IMR-90 (cell line): Measurements from ENCODE around the gene TBX4. TPM values are rescaled to one million over a fixed set of nuclear protein-coding genes. Genes with fewer than 3 reads are reported as not detected.

Experiments
- ATAC-seq: fragments of 200-7000 bp; cut with Tn5 transposase; 2 replicates; pipeline ENCODE4 v1.9.1; 2020; ENCODE audit warnings: low read depth, mild to moderate bottlenecking, moderate library complexity
- BruUV-seq: library from RNA; stranded (reverse); fragments of 400-500 nt; replicated peaks from 2 replicates; lab custom pipeline; 2021; lab: Mats Ljungman, UMichigan
- CTCF ChIA-PET: fragments of 300-600 bp; formaldehyde crosslinking; extraction: SDS; loops from one replicate; lab custom pipeline; 2021; ENCODE audit warnings: antibody characterized with exemption; lab: Yijun Ruan, JAX
- POLR2A ChIA-PET: fragments of 300-600 bp; sonication (Branson Sonifier 250); formaldehyde crosslinking; loops from one replicate; lab custom pipeline; 2022; ENCODE audit warnings: antibody characterized with exemption; ENCODE audit not compliant: unreplicated experiment; lab: Charles Lee
- DNase-seq: peaks from one replicate; pipeline ENCODE4 v3.0.0; 2013
- H2AFZ ChIP-seq: replicated peaks from 2 replicates; pipeline ENCODE3; 2013; ENCODE audit warnings: low read length, mild to moderate bottlenecking; ENCODE audit not compliant: poor library complexity
- H2AK5ac ChIP-seq: 2 replicates; pipeline ENCODE4 v1.6.1; 2013; ENCODE audit warnings: low read depth, low read length, inconsistent platforms
- H2AK9ac ChIP-seq: replicated peaks from 2 replicates; pipeline ENCODE3; 2013; ENCODE audit warnings: mild to moderate bottlenecking, low read depth, low read length, moderate library complexity; ENCODE audit not compliant: poor library complexity
- H2BK120ac ChIP-seq: 2 replicates; pipeline ENCODE4 v1.6.1; 2013; ENCODE audit warnings: low read depth, low read length, inconsistent platforms
- H2BK15ac ChIP-seq: 3 replicates; pipeline ENCODE4 v1.6.1; 2013; ENCODE audit warnings: low read depth, low read length, inconsistent platforms
- H2BK20ac ChIP-seq: 2 replicates; pipeline ENCODE4 v1.6.1; 2013; ENCODE audit warnings: low read depth, mild to moderate bottlenecking, inconsistent platforms, low read length, moderate library complexity
- H2BK5ac ChIP-seq: 2 replicates; pipeline ENCODE4 v1.6.1; 2013; ENCODE audit warnings: mild to moderate bottlenecking, low read depth, low read length, inconsistent platforms; ENCODE audit not compliant: poor library complexity, severe bottlenecking
- H3K14ac ChIP-seq: replicated peaks from 2 replicates; pipeline ENCODE4 v1.6.1; 2013; ENCODE audit warnings: low read depth, low read length, inconsistent platforms
- H3K18ac ChIP-seq: 2 replicates; pipeline ENCODE4 v1.6.1; 2013; ENCODE audit warnings: low read depth, low read length, control low read depth
- H3K23ac ChIP-seq: 2 replicates; pipeline ENCODE4 v1.6.1; 2013; ENCODE audit warnings: low read depth, low read length, inconsistent platforms
- H3K27ac ChIP-seq: 2 replicates; pipeline ENCODE4 v1.5.1; 2013; ENCODE audit warnings: mild to moderate bottlenecking, control low read depth, low read length; ENCODE audit not compliant: insufficient read depth
- H3K27me3 ChIP-seq: 2 replicates; pipeline ENCODE4 v1.6.1; 2013; ENCODE audit warnings: low read length; ENCODE audit not compliant: control insufficient read depth, insufficient read depth
- H3K36me3 ChIP-seq: 2 replicates; pipeline ENCODE4 v1.6.1; 2013; ENCODE audit warnings: low read length, mixed read lengths; ENCODE audit not compliant: control insufficient read depth, insufficient read depth
- H3K4ac ChIP-seq: 2 replicates; pipeline ENCODE4 v1.6.1; 2013; ENCODE audit warnings: low read depth, low read length, inconsistent platforms
- H3K4me1 ChIP-seq: 2 replicates; pipeline ENCODE4 v1.6.1; 2013; ENCODE audit warnings: low read length, mixed read lengths; ENCODE audit not compliant: control insufficient read depth, insufficient read depth
- H3K4me2 ChIP-seq: 2 replicates; pipeline ENCODE4 v1.6.1; 2013; ENCODE audit warnings: low read depth, mild to moderate bottlenecking, control low read depth, low read length, moderate library complexity
- H3K4me3 ChIP-seq: 2 replicates; pipeline ENCODE4 v1.5.1; 2013; ENCODE audit warnings: low read depth, mild to moderate bottlenecking, control low read depth, low read length, moderate library complexity; ENCODE audit not compliant: insufficient read depth
- H3K56ac ChIP-seq: 2 replicates; pipeline ENCODE4 v1.6.1; 2013; ENCODE audit warnings: low read length, inconsistent platforms; ENCODE audit not compliant: insufficient read depth; ENCODE audit errors: extremely low read depth
- H3K79me1 ChIP-seq, 2 experiments: 2 replicates each; pipeline ENCODE4 v1.6.1; 2013; ENCODE audit warnings: low read length in 2 of 2, inconsistent platforms in 1 of 2, low read depth in 1 of 2
- H3K9ac ChIP-seq: 2 replicates; pipeline ENCODE4 v1.6.1; 2013; ENCODE audit warnings: low read depth, low read length, control low read depth
- H3K9me1 ChIP-seq: 2 replicates; pipeline ENCODE4 v1.6.1; 2013; ENCODE audit warnings: low read length, inconsistent platforms; ENCODE audit not compliant: insufficient read depth
- H3K9me3 ChIP-seq: 2 replicates; pipeline ENCODE4 v1.6.1; 2013; ENCODE audit warnings: low read length; ENCODE audit not compliant: control insufficient read depth, insufficient read depth
- H4K20me1 ChIP-seq: 2 replicates; pipeline ENCODE4 v1.6.1; 2013; ENCODE audit warnings: low read length, inconsistent platforms; ENCODE audit not compliant: insufficient read depth
- H4K5ac ChIP-seq: 2 replicates; pipeline ENCODE4 v1.6.1; 2013; ENCODE audit warnings: mild to moderate bottlenecking, low read depth, low read length, control low read depth
- H4K8ac ChIP-seq, 2 experiments: 2 replicates each; pipeline ENCODE4 v1.6.1; 2013; ENCODE audit warnings: low read depth in 2 of 2, low read length in 2 of 2, control low read depth in 1 of 2, inconsistent platforms in 1 of 2
- H4K91ac ChIP-seq: 2 replicates; pipeline ENCODE4 v1.6.1; 2013; ENCODE audit warnings: low read depth, low read length, inconsistent platforms; ENCODE audit not compliant: insufficient read depth
- BHLHE40 ChIP-seq: fragments of 150-350 bp; IDR thresholded peaks from 2 replicates; pipeline ENCODE4 v1.6.1; 2016; ENCODE audit warnings: mild to moderate bottlenecking, low read depth, low read length
- CEBPB ChIP-seq: IDR thresholded peaks from 2 replicates; pipeline ENCODE4 v1.6.1; 2012; ENCODE audit warnings: low read depth, low read length, improper control_type of control experiment
- CHD1 ChIP-seq: IDR thresholded peaks from 2 replicates; pipeline ENCODE4 v1.6.1; 2012; ENCODE audit warnings: low read depth, low read length, improper control_type of control experiment
- FOS ChIP-seq: fragments of 150-350 bp; IDR thresholded peaks from 2 replicates; pipeline ENCODE4 v1.6.1; 2016; ENCODE audit warnings: low read depth, low read length
- MAFK ChIP-seq: IDR thresholded peaks from 2 replicates; pipeline ENCODE4 v1.6.1; 2012; ENCODE audit warnings: low read depth, low read length, improper control_type of control experiment
- MAZ ChIP-seq: IDR thresholded peaks from 2 replicates; pipeline ENCODE4 v1.6.1; 2012; ENCODE audit warnings: low read depth, mild to moderate bottlenecking, low read length, improper control_type of control experiment, moderate library complexity, borderline replicate concordance
- MXI1 ChIP-seq: IDR thresholded peaks from 2 replicates; pipeline ENCODE4 v1.6.1; 2012; ENCODE audit warnings: low read depth, mild to moderate bottlenecking, low read length, moderate library complexity, borderline replicate concordance
- NFE2L2 ChIP-seq: fragments of 150-350 bp; IDR thresholded peaks from 2 replicates; pipeline ENCODE4 v1.6.1; 2016; ENCODE audit warnings: low read depth, mild to moderate bottlenecking, low read length
- POLR2A ChIP-seq: IDR thresholded peaks from 2 replicates; pipeline ENCODE4 v1.6.1; 2012; ENCODE audit warnings: mild to moderate bottlenecking, low read depth, low read length
- RAD21 ChIP-seq: IDR thresholded peaks from 2 replicates; pipeline ENCODE4 v1.6.1; 2012; ENCODE audit warnings: low read length, improper control_type of control experiment
- RCOR1 ChIP-seq: IDR thresholded peaks from 2 replicates; pipeline ENCODE4 v1.6.1; 2012; ENCODE audit warnings: mild to moderate bottlenecking, low read length, improper control_type of control experiment; ENCODE audit not compliant: insufficient replicate concordance
- RFX5 ChIP-seq: IDR thresholded peaks from 2 replicates; pipeline ENCODE4 v1.8.0; 2012; ENCODE audit warnings: low read depth, mild to moderate bottlenecking, low read length, moderate library complexity
- SMC3 ChIP-seq: fragments of 150-350 bp; IDR thresholded peaks from 2 replicates; pipeline ENCODE4 v1.6.1; 2016; ENCODE audit warnings: low read depth, mild to moderate bottlenecking, antibody characterized with exemption, low read length, moderate library complexity
- dilution Hi-C: fragments of 300-500 bp; cut with HindIII; formaldehyde crosslinking; loops from one replicate; pipeline ENCODE4 v1.14.3; 2018; ENCODE audit warnings: low sequenced_read_pairs; ENCODE audit not compliant: unreplicated experiment
- in situ Hi-C: fragments of 300-500 bp; cut with MboI; formaldehyde crosslinking; loops from 3 replicates; pipeline ENCODE4 v1.14.3; 2019; ENCODE audit warnings: low sequenced_read_pairs, inconsistent platforms, mixed read lengths
- intact Hi-C: fragments of 100-400 bp; cut with micrococcal nuclease; formaldehyde crosslinking; loops from 2 replicates; pipeline ENCODE4 v1.10.0; 2022
- polyA plus RNA-seq, 3 experiments: library from polyadenylated mRNA; depleted of rRNA; stranded (reverse); fragments of >200 nt; gene quantifications; 2 replicates each; pipeline ENCODE4 v1.2.3, GENCODE V29; 2012; ENCODE audit warnings: low replicate concordance in 1 of 3
- total RNA-seq: library from RNA; depleted of rRNA; stranded (reverse); fragments of >200 nt; gene quantifications from 2 replicates; pipeline ENCODE4 v1.2.3, GENCODE V29; 2012
- TF ChIP-seq, protein P1 (sequence below): fragments of 150-350 bp; IDR thresholded peaks from 2 replicates; pipeline ENCODE4 v1.6.1; 2016; ENCODE audit warnings: low read depth, mild to moderate bottlenecking, low read length, moderate library complexity, borderline replicate concordance
- TF ChIP-seq, protein P2 (sequence below): fragments of 150-350 bp; IDR thresholded peaks from 2 replicates; pipeline ENCODE4 v1.6.1; 2017; ENCODE audit warnings: mild to moderate bottlenecking, antibody characterized with exemption, low read length, low read depth
- TF ChIP-seq, protein P3 (sequence below): conservative IDR thresholded peaks from 2 replicates; pipeline ENCODE4 v1.5.1; 2012; ENCODE audit warnings: mild to moderate bottlenecking, low read depth, low read length, improper control_type of control experiment

Gene TBX4
- total and polyA plus RNA-seq, 2 of the 4 experiments (the other 2 are of a cell fraction), result 0.05 TPM; not detected in 1

DNA sequence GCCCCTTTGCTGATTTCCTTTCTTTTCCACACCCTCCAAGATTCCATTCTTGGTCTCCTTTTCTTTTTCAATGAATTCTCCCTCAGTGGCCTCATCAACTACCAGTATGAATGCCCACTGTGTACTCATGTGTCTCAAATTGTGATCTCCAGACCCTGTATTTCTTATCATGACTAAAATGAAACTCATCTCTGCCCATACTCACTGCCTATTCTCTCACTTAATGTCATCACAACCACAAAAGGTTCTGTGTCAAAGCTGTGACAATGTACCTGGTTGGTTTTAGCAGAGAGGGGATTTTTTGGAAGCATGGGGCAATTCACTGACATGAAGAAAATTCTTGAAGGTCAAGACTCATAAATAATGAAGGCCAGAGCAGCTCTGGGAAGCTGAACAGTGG, 11.5 kb upstream of the TBX4 start:
- H3K14ac ChIP-seq, result no peak overlapping the region
- peaks cover 15% of the 10 kb centered on the region for H3K27me3 ChIP-seq
- no peak overlapping the region for H3K23ac ChIP-seq
- H3K36me3 ChIP-seq, result no peaks in the 10 kb centered on the region
- DNase-seq (no peak), ATAC-seq (no peak)
- H2BK5ac ChIP-seq, result no peak overlapping the region
- no peak overlapping the region for H3K56ac ChIP-seq
- no peak overlapping the region for H4K5ac ChIP-seq
- H3K4me1 ChIP-seq, result peaks cover 4% of the 10 kb centered on the region; the same call in 1 of the 2 replicates
- no peak overlapping the region for H2AK5ac ChIP-seq
- intact Hi-C loops, result no loop called here
- no peak for TF ChIP-seq CEBPB
- no peak for TF ChIP-seq CHD1
- no peak for TF ChIP-seq POLR2A
- no peak for TF ChIP-seq MXI1
- no peak for TF ChIP-seq RAD21
- TF ChIP-seq, protein P1, sequence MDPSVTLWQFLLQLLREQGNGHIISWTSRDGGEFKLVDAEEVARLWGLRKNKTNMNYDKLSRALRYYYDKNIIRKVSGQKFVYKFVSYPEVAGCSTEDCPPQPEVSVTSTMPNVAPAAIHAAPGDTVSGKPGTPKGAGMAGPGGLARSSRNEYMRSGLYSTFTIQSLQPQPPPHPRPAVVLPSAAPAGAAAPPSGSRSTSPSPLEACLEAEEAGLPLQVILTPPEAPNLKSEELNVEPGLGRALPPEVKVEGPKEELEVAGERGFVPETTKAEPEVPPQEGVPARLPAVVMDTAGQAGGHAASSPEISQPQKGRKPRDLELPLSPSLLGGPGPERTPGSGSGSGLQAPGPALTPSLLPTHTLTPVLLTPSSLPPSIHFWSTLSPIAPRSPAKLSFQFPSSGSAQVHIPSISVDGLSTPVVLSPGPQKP, result no peak
- no peak for TF ChIP-seq NFE2L2
- TF ChIP-seq MAFK, result no peak
- TF ChIP-seq FOS, result no peak
- TF ChIP-seq MAZ, result no peak
- TF ChIP-seq, protein P2, sequence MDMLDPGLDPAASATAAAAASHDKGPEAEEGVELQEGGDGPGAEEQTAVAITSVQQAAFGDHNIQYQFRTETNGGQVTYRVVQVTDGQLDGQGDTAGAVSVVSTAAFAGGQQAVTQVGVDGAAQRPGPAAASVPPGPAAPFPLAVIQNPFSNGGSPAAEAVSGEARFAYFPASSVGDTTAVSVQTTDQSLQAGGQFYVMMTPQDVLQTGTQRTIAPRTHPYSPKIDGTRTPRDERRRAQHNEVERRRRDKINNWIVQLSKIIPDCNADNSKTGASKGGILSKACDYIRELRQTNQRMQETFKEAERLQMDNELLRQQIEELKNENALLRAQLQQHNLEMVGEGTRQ, result no peak
- no peak for TF ChIP-seq BHLHE40
- no peak for TF ChIP-seq RCOR1
- TF ChIP-seq, protein P3, sequence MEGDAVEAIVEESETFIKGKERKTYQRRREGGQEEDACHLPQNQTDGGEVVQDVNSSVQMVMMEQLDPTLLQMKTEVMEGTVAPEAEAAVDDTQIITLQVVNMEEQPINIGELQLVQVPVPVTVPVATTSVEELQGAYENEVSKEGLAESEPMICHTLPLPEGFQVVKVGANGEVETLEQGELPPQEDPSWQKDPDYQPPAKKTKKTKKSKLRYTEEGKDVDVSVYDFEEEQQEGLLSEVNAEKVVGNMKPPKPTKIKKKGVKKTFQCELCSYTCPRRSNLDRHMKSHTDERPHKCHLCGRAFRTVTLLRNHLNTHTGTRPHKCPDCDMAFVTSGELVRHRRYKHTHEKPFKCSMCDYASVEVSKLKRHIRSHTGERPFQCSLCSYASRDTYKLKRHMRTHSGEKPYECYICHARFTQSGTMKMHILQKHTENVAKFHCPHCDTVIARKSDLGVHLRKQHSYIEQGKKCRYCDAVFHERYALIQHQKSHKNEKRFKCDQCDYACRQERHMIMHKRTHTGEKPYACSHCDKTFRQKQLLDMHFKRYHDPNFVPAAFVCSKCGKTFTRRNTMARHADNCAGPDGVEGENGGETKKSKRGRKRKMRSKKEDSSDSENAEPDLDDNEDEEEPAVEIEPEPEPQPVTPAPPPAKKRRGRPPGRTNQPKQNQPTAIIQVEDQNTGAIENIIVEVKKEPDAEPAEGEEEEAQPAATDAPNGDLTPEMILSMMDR, result no peak
- TF ChIP-seq SMC3, result no peak
- TF ChIP-seq RFX5, result no peak
- H3K18ac ChIP-seq, result no peak overlapping the region
- peaks cover 12% of the 10 kb centered on the region for H3K9me3 ChIP-seq
- no peak overlapping the region for H4K8ac ChIP-seq
- dilution Hi-C loops, result no loop called here
- no peak overlapping the region for H3K27ac ChIP-seq
- H4K91ac ChIP-seq, result no peak overlapping the region
- H2BK120ac ChIP-seq, result no peak overlapping the region
- no peak overlapping the region for H2BK15ac ChIP-seq
- in situ Hi-C loops, result no loop called here
- H3K4me3 ChIP-seq, result no peak overlapping the region
- no peaks in the 10 kb centered on the region for H4K20me1 ChIP-seq
- no peak overlapping the region for H3K9ac ChIP-seq
- no peak overlapping the region for H2AK9ac ChIP-seq
- no peak overlapping the region for H2AFZ ChIP-seq
- POLR2A ChIA-PET, result no interaction called here
- no peak overlapping the region for H3K4ac ChIP-seq
- no peak overlapping the region for H2BK20ac ChIP-seq
- CTCF ChIA-PET, result no interaction called here
- BruUV-seq, result no TSS peak
- no peaks in the 10 kb centered on the region for H3K79me1 ChIP-seq
- H3K9me1 ChIP-seq, result 0 out of 2 replicates have a peak, but pooled peaks cover 3% of the 10 kb centered on the region
- H3K4me2 ChIP-seq, result no peak overlapping the region
